HepG2 (cell line): Measurements from ENCODE around the gene TBKBP1.
A peak's percentile ranks its signal among the peaks of the same experiment; 100 is the strongest.

Experiments used
- EP300 ChIP-seq, 3 experiments: sonication (generic) in 1 of 3; formaldehyde crosslinking in 1 of 3; IDR thresholded peaks; 2 replicates each; pipeline versions ENCODE4 v1.5.1 to v1.6.1; 2011 to 2020; ENCODE audit warnings: low read depth in 2 of 3, low read length in 2 of 3, borderline replicate concordance in 1 of 3, improper control_type of control experiment in 1 of 3, mild to moderate bottlenecking in 1 of 3, missing genetic modification reagents in 1 of 3, moderate library complexity in 1 of 3
- NFIC ChIP-seq: IDR thresholded peaks from 2 replicates; pipeline ENCODE4 v1.6.1; 2012; ENCODE audit warnings: mild to moderate bottlenecking, low read length, inconsistent platforms
- PHF21A ChIP-seq: sonication (generic); formaldehyde crosslinking; IDR thresholded peaks from 2 replicates; pipeline ENCODE4 v1.5.0; 2020; ENCODE audit warnings: mild to moderate bottlenecking, missing genetic modification reagents
- SMC3 ChIP-seq: IDR thresholded peaks from 2 replicates; pipeline ENCODE4 v1.6.1; 2011; ENCODE audit warnings: low read length, improper control_type of control experiment
- SP2 ChIP-seq: sonication (generic); formaldehyde crosslinking; IDR thresholded peaks from 2 replicates; pipeline ENCODE4 v1.5.1; 2020; ENCODE audit warnings: mild to moderate bottlenecking, missing genetic modification reagents
- USF2 ChIP-seq, 2 experiments: sonication (generic) in 1 of 2; formaldehyde crosslinking in 1 of 2; IDR thresholded peaks; 2 replicates each; pipeline versions ENCODE4 v1.5.1 to v1.6.1; 2011 to 2020; ENCODE audit warnings: borderline replicate concordance in 1 of 2, low read depth in 1 of 2, low read length in 1 of 2, mild to moderate bottlenecking in 1 of 2, missing genetic modification reagents in 1 of 2, moderate library complexity in 1 of 2
- ZNF251 ChIP-seq: sonication (generic); formaldehyde crosslinking; IDR thresholded peaks from 2 replicates; pipeline ENCODE4 v1.9.0; 2021; ENCODE audit warnings: mild to moderate bottlenecking, missing genetic modification reagents
- TF ChIP-seq, protein P1 (sequence below): sonication (generic); formaldehyde crosslinking; IDR thresholded peaks from 2 replicates; pipeline ENCODE4 v1.5.0; 2020; ENCODE audit warnings: mild to moderate bottlenecking, missing genetic modification reagents, moderate library complexity
- TF ChIP-seq, protein P2 (sequence below): sonication (generic); formaldehyde crosslinking; IDR thresholded peaks from 2 replicates; pipeline ENCODE4 v1.9.0; 2021; ENCODE audit warnings: missing genetic modification reagents, borderline replicate concordance
- TF ChIP-seq, protein P3 (sequence below): sonication (generic); formaldehyde crosslinking; IDR thresholded peaks from 2 replicates; pipeline ENCODE4 v1.5.0; 2020; ENCODE audit warnings: mild to moderate bottlenecking, missing genetic modification reagents

DNA sequence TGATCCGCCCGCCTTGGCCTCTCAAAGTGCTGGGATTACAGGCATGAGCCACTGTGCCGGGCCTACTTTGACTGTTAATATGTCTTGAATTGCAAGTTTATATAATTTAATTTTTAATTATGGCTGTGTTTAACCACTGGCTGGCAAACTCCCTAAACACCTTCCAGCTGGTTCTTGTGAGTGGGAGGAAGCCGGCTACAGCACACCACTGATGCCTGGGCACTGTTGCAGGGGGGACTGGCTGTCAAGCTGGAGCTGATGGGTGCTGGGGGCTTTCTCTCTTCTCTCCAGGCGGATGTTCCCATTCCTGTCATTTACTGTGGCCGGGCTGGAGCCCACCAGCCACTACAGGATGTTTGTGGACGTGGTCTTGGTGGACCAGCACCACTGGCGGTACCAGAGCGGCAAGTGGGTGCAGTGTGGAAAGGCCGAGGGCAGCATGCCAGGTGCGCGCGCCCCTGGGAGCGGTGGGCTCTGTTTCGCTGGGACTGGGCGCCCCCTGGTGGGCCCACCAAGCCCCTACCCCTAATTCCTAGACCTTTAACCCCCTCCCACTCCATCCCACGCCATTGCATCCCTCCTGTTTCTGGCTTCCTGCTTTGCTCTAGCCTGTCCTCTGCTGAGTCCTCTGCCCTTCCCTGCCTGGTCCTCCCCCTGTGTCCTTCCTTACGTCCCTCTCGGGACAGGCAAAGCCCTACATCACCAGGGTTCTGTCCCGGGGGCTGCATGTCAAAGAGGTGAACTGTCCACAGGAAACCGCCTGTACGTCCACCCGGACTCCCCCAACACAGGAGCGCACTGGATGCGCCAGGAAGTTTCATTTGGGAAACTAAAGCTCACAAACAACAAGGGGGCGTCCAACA, 48.6 kb downstream of the TBKBP1 start:
- TF ChIP-seq EP300 (IDR thresholded peaks at IDR 0.05; ENCODE audit: low read depth in 2 of 2, low read length in 2 of 2) = no peak
- no peak for TF ChIP-seq EP300 (CRISPR knock-in tag; IDR thresholded peaks at IDR 0.05; ENCODE audit: borderline replicate concordance)
- TF ChIP-seq SMC3 = no peak
- TF ChIP-seq, protein P1, sequence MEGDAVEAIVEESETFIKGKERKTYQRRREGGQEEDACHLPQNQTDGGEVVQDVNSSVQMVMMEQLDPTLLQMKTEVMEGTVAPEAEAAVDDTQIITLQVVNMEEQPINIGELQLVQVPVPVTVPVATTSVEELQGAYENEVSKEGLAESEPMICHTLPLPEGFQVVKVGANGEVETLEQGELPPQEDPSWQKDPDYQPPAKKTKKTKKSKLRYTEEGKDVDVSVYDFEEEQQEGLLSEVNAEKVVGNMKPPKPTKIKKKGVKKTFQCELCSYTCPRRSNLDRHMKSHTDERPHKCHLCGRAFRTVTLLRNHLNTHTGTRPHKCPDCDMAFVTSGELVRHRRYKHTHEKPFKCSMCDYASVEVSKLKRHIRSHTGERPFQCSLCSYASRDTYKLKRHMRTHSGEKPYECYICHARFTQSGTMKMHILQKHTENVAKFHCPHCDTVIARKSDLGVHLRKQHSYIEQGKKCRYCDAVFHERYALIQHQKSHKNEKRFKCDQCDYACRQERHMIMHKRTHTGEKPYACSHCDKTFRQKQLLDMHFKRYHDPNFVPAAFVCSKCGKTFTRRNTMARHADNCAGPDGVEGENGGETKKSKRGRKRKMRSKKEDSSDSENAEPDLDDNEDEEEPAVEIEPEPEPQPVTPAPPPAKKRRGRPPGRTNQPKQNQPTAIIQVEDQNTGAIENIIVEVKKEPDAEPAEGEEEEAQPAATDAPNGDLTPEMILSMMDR (CRISPR knock-in tag) = peak; percentile 90
- no peak for TF ChIP-seq PHF21A
- no peak for TF ChIP-seq USF2 (IDR thresholded peaks at IDR 0.05; ENCODE audit: low read depth, low read length)
- TF ChIP-seq USF2 (CRISPR knock-in tag; IDR thresholded peaks at IDR 0.05; ENCODE audit: borderline replicate concordance) = no peak
- TF ChIP-seq, protein P2, sequence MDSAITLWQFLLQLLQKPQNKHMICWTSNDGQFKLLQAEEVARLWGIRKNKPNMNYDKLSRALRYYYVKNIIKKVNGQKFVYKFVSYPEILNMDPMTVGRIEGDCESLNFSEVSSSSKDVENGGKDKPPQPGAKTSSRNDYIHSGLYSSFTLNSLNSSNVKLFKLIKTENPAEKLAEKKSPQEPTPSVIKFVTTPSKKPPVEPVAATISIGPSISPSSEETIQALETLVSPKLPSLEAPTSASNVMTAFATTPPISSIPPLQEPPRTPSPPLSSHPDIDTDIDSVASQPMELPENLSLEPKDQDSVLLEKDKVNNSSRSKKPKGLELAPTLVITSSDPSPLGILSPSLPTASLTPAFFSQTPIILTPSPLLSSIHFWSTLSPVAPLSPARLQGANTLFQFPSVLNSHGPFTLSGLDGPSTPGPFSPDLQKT (CRISPR knock-in tag) = no peak
- TF ChIP-seq NFIC = no peak
- TF ChIP-seq SP2 (CRISPR knock-in tag) = no peak
- TF ChIP-seq, protein P3, sequence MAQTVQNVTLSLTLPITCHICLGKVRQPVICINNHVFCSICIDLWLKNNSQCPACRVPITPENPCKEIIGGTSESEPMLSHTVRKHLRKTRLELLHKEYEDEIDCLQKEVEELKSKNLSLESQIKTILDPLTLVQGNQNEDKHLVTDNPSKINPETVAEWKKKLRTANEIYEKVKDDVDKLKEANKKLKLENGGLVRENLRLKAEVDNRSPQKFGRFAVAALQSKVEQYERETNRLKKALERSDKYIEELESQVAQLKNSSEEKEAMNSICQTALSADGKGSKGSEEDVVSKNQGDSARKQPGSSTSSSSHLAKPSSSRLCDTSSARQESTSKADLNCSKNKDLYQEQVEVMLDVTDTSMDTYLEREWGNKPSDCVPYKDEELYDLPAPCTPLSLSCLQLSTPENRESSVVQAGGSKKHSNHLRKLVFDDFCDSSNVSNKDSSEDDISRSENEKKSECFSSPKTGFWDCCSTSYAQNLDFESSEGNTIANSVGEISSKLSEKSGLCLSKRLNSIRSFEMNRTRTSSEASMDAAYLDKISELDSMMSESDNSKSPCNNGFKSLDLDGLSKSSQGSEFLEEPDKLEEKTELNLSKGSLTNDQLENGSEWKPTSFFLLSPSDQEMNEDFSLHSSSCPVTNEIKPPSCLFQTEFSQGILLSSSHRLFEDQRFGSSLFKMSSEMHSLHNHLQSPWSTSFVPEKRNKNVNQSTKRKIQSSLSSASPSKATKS (CRISPR knock-in tag) = no peak
- no peak for TF ChIP-seq ZNF251 (CRISPR knock-in tag)
